Prostate gland (tissue), 2 donors: Measurements from ENCODE around the gene SULT4A1. TPM values are rescaled to one million over a fixed set of nuclear protein-coding genes. Genes with fewer than 3 reads are reported as not detected.

ENCODE experiments used
- DNase-seq: peaks from one replicate; pipeline ENCODE4 v3.0.0-alpha.2; 2019; ENCODE audit warnings: low spot score
- H3K27ac ChIP-seq, 2 donors: fragments of 200-600 bp; sonication (generic); 2 replicates each; pipeline ENCODE4 v1.5.1; 2017 to 2019
- H3K27me3 ChIP-seq: fragments of 200-600 bp; sonication (generic); replicated peaks from 2 replicates; pipeline ENCODE4 v1.5.1; 2019; ENCODE audit not compliant: insufficient read depth
- H3K36me3 ChIP-seq, 2 donors: fragments of 200-600 bp; sonication (generic); 1 replicate in 1 of 2; 2 replicates in 1 of 2; pipeline versions ENCODE4 v1.5.1 to v1.8.1; 2017 to 2019
- H3K4me1 ChIP-seq: fragments of 200-600 bp; sonication (generic); replicated peaks from 2 replicates; pipeline ENCODE4 v1.5.1; 2019
- H3K4me3 ChIP-seq, 2 donors: fragments of 200-600 bp; sonication (generic); 2 replicates each; pipeline ENCODE4 v1.5.1; 2017 to 2019
- H3K9me3 ChIP-seq: fragments of 200-600 bp; sonication (generic); 2 replicates; pipeline ENCODE4 v1.5.1; 2017
- POLR2A ChIP-seq: fragments of 450-650 bp; IDR thresholded peaks from one replicate; pipeline ENCODE4 v1.6.1; 2016; ENCODE audit warnings: antibody characterized with exemption, mild to moderate bottlenecking
- POLR2AphosphoS5 ChIP-seq: sonication (generic); formaldehyde crosslinking; IDR thresholded peaks from one replicate; pipeline ENCODE4 v1.6.1; 2017; ENCODE audit warnings: antibody characterized with exemption
- WGBS: methylation state at CpG from one replicate; pipeline ENCODE4 v1.1.5; 2018; 5-methylcytosine and 5-hydroxymethylcytosine counted together
- intact Hi-C: fragments of 100-400 bp; cut with DNase I; formaldehyde crosslinking; loops from one replicate; pipeline ENCODE4 v1.14.2; 2022
- total RNA-seq, 2 donors: library from RNA; depleted of rRNA; stranded (reverse); fragments of >200 nt; gene quantifications; one replicate each; pipeline ENCODE4 v1.1.0, GENCODE V29; 2016
- TF ChIP-seq, protein P1 (sequence below), 4 experiments: fragments of 200-600 bp in 2 of 4; fragments of 450-650 bp in 2 of 4; sonication (generic) in 2 of 4; IDR thresholded peaks; 1 replicate in 3 of 4; 2 replicates in 1 of 4; pipeline ENCODE4 v1.5.1; 2016 to 2019; ENCODE audit warnings: antibody characterized with exemption in 4 of 4, mild to moderate bottlenecking in 2 of 4, moderate library complexity in 2 of 4

The SULT4A1 gene
- total RNA-seq, 2 donors from 2014 or later = 0.14 to 3.3 TPM

DNA sequence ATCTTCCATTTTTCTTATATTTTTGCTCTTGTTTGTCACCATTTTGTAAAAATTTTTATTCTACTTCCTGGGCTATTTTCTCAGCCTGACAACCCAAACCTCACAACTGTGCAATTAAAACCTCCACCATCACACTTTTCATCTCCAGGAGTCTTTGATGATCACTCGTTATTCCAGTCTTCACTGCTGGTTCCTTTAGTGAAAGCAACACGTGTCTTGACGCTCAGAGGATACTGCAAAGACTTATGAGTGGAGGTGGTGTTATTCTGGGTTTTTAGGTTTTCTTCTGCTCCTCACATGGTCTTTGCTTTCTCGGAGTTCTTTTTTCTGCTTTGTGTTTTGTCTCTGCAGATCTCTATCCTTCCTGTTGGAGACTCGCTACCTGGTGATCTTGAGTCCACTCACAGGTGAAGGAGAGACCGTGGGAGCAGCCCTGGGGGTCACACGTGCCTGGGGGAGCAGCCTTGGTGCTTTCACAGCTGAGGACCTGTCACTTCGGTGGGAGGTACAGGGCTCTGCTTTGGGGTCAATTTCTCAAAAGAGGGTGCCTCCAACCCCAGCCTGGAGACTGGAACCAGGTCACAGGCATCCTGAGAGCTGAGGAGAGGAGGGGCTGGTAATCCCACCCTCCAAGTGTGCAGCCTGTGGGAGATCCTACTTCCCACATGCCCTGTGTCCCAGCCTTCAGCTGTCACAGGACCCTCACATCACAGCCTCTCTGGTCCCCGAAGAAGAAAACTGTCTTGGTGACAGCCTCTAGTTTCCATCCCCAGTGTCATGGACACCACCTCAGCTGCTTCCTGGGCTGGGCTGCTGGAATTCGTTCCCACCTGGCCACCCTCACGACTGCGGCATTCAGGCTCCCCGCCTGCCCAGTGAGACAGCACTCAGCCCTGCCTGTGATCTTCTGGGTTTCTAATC, 11.0 kb downstream of the SULT4A1 start:
- H3K27me3 ChIP-seq = peaks cover 9% of the 10 kb centered on the region
- no peak overlapping the region for H3K4me3 ChIP-seq
- TF ChIP-seq POLR2AphosphoS5 = no peak
- TF ChIP-seq, protein P1, sequence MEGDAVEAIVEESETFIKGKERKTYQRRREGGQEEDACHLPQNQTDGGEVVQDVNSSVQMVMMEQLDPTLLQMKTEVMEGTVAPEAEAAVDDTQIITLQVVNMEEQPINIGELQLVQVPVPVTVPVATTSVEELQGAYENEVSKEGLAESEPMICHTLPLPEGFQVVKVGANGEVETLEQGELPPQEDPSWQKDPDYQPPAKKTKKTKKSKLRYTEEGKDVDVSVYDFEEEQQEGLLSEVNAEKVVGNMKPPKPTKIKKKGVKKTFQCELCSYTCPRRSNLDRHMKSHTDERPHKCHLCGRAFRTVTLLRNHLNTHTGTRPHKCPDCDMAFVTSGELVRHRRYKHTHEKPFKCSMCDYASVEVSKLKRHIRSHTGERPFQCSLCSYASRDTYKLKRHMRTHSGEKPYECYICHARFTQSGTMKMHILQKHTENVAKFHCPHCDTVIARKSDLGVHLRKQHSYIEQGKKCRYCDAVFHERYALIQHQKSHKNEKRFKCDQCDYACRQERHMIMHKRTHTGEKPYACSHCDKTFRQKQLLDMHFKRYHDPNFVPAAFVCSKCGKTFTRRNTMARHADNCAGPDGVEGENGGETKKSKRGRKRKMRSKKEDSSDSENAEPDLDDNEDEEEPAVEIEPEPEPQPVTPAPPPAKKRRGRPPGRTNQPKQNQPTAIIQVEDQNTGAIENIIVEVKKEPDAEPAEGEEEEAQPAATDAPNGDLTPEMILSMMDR (IDR thresholded peaks at IDR 0.05) = no peak
- no peak for TF ChIP-seq POLR2A
- no peak for DNase-seq
- intact Hi-C loops = no loop called here
- H3K36me3 ChIP-seq = no peaks in the 10 kb centered on the region
- WGBS = 65% methylated on average over 13 of the region's 13 CpGs
- H3K27ac ChIP-seq = no peak overlapping the region
- H3K9me3 ChIP-seq = no peaks in the 10 kb centered on the region
- H3K4me1 ChIP-seq = no peaks in the 10 kb centered on the region

DNA sequence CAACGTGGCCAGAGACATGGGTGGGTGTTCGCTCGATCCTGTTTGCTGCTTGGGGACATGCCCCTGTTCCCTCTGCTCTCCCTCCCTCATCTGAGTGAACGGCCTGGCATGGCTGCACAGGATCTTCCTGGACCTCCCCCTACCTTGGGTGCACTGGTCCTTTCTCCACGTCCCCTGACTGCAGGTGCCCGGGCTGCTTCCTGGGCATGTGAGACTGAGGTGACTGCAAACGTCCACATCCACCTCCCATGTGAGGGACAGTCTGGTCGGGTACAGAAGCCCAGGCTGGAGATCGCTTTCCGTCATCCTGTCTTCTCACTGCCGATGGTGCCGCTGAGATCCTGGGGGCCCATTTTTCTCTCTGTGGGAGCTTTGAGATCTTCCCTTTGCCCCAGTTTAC, 11.8 kb downstream of the SULT4A1 start:
- TF ChIP-seq POLR2AphosphoS5 = no peak
- TF ChIP-seq, protein P1 (IDR thresholded peaks at IDR 0.05) = no peak
- H3K27ac ChIP-seq = no peak overlapping the region
- no peaks in the 10 kb centered on the region for H3K36me3 ChIP-seq
- H3K9me3 ChIP-seq = no peaks in the 10 kb centered on the region
- no peak overlapping the region for H3K4me3 ChIP-seq
- H3K27me3 ChIP-seq = peaks cover 9% of the 10 kb centered on the region
- no peak for DNase-seq
- 61% methylated on average over 12 of the region's 12 CpGs for WGBS
- no peaks in the 10 kb centered on the region for H3K4me1 ChIP-seq
- intact Hi-C loops = no loop called here

GRCh38 chr22:43849731-43850130, 12.6 kb downstream of the SULT4A1 start:
- intact Hi-C loops = no loop called here
- Histone ChIP-seq H3K27ac (no peak overlapping the region), H3K9me3 (no peaks in the 10 kb centered on the region), H3K36me3 (no peaks in the 10 kb centered on the region), H3K4me1 (no peaks in the 10 kb centered on the region), H3K4me3 (no peak overlapping the region), H3K27me3 (peaks cover 9% of the 10 kb centered on the region)
- no peak for DNase-seq
- 70% methylated on average over 13 of the region's 13 CpGs for WGBS
- TF ChIP-seq POLR2AphosphoS5 (no peak), POLR2A (no peak)
- TF ChIP-seq, protein P1 (IDR thresholded peaks at IDR 0.05) = no peak

- Histone ChIP-seq H3K27ac (no peak overlapping the region), H3K36me3 (no peaks in the 10 kb centered on the region), H3K9me3 (no peaks in the 10 kb centered on the region), H3K4me1 (no peaks in the 10 kb centered on the region), H3K27me3 (peaks cover 9% of the 10 kb centered on the region), H3K4me3 (no peak overlapping the region)
- 45% methylated on average over 16 of the region's 16 CpGs for WGBS
- TF ChIP-seq, protein P1 (IDR thresholded peaks at IDR 0.05) = peak in 1 of 4 experiments; percentile 25
- TF ChIP-seq POLR2A (no peak), POLR2AphosphoS5 (no peak)
- intact Hi-C loops = no loop called here
- no peak for DNase-seq
Observed at GRCh38 chr22:43848366-43849171, 13.7 kb downstream of the SULT4A1 start.
